HL-60 (cell line): ENCODE measurements around the gene TAF4B.

Source experiments
- POLR2AphosphoS5 ChIP-seq: IDR thresholded peaks from 2 replicates; pipeline ENCODE4 v1.6.1; 2012; ENCODE audit warnings: low read depth
- TF ChIP-seq, protein P1 (sequence below): IDR thresholded peaks from 2 replicates; pipeline ENCODE4 v1.6.1; 2012; ENCODE audit warnings: low read depth; ENCODE audit not compliant: insufficient replicate concordance
- TF ChIP-seq, protein P2 (sequence below): IDR thresholded peaks from one replicate; pipeline ENCODE4 v1.5.1; 2011; ENCODE audit warnings: low read length, control low read depth, inconsistent platforms; ENCODE audit not compliant: insufficient read depth

DNA sequence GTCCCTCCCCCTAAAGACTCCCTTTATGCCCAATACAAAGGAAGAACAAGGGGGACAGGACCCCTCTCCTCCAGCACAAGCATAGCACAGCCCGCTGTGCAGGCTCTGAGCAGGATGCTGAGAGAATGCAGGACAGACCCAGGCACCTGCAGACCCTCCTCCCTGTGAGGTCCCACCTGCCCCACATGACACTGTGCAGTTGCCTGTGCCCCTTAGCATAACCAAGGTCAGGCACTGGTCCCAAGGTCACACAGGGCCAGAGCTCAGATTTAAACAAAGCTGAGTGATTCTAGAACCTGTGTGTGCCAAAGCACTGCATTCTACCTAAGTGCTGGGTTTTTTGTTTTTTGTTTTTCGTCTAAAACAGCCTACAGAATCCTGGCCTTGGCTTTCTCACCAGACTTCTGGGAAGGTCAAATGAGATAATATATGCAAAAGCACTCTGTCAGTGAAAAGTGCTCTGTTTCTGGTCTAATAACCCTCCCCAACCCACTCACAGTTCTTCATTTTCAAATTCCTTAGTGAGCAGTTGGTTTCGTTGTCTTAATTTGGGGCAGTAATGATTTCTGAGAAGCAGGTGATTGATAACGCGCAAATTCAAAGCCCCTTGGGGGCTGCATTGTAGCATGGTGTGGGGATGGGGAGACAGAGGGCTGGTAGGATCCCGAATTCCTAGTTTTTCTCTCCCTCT, 196.4 kb downstream of the TAF4B start:
- TF ChIP-seq, protein P1, sequence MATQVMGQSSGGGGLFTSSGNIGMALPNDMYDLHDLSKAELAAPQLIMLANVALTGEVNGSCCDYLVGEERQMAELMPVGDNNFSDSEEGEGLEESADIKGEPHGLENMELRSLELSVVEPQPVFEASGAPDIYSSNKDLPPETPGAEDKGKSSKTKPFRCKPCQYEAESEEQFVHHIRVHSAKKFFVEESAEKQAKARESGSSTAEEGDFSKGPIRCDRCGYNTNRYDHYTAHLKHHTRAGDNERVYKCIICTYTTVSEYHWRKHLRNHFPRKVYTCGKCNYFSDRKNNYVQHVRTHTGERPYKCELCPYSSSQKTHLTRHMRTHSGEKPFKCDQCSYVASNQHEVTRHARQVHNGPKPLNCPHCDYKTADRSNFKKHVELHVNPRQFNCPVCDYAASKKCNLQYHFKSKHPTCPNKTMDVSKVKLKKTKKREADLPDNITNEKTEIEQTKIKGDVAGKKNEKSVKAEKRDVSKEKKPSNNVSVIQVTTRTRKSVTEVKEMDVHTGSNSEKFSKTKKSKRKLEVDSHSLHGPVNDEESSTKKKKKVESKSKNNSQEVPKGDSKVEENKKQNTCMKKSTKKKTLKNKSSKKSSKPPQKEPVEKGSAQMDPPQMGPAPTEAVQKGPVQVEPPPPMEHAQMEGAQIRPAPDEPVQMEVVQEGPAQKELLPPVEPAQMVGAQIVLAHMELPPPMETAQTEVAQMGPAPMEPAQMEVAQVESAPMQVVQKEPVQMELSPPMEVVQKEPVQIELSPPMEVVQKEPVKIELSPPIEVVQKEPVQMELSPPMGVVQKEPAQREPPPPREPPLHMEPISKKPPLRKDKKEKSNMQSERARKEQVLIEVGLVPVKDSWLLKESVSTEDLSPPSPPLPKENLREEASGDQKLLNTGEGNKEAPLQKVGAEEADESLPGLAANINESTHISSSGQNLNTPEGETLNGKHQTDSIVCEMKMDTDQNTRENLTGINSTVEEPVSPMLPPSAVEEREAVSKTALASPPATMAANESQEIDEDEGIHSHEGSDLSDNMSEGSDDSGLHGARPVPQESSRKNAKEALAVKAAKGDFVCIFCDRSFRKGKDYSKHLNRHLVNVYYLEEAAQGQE = no peak
- TF ChIP-seq, protein P2, sequence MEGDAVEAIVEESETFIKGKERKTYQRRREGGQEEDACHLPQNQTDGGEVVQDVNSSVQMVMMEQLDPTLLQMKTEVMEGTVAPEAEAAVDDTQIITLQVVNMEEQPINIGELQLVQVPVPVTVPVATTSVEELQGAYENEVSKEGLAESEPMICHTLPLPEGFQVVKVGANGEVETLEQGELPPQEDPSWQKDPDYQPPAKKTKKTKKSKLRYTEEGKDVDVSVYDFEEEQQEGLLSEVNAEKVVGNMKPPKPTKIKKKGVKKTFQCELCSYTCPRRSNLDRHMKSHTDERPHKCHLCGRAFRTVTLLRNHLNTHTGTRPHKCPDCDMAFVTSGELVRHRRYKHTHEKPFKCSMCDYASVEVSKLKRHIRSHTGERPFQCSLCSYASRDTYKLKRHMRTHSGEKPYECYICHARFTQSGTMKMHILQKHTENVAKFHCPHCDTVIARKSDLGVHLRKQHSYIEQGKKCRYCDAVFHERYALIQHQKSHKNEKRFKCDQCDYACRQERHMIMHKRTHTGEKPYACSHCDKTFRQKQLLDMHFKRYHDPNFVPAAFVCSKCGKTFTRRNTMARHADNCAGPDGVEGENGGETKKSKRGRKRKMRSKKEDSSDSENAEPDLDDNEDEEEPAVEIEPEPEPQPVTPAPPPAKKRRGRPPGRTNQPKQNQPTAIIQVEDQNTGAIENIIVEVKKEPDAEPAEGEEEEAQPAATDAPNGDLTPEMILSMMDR = no peak
- TF ChIP-seq POLR2AphosphoS5 = no peak
